Measurements from ENCODE around the gene PRR27.
"Not testable (repeated sequence)": the region's sequence is repeated elsewhere in the genome, so short reads cannot be mapped to it uniquely, and the experiment has no call there.

Gene PRR27

DNA sequence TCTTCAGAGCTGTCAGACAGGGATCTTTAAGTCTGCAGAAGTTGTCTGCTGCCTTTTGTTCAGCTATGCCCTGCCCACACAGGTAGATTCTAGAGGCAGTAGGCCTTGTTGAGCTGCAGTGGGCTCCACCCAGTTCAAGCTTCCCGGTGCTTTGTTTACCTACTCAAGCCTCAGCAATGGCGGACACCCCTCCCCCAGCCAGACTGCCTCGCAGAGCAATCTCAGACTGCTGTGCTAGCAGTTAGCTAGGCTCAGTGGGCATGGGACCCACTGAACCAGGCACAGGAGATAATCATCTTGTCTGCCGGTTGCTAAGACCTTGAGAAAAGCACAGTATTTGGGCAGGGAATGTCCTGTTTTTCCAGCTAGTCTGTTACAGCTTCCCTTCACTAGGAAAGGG, 58.7 kb downstream of the PRR27 start:
- H3K9me3 ChIP-seq (ENCODE audit: control insufficient read depth, low read length); H3K4me1 ChIP-seq (ENCODE audit: control insufficient read depth, insufficient read depth, low read length); H3K9ac ChIP-seq (ENCODE audit: low read length); H3K4me3 ChIP-seq (ENCODE audit: low read length); H3K27me3 ChIP-seq (ENCODE audit: control insufficient read depth, insufficient read depth, low read length); H3K36me3 ChIP-seq (ENCODE audit: control insufficient read depth, insufficient read depth, low read length): not testable (repeated sequence)

Data from mucosa of stomach (tissue), 1 donor.